Smooth muscle cell (in vitro differentiated cells): ENCODE data around the gene NKAPD1. TPM values are rescaled to one million over a fixed set of nuclear protein-coding genes. Genes with fewer than 3 reads are reported as not detected.
"Not testable (repeated sequence)": the region's sequence is repeated elsewhere in the genome, so short reads cannot be mapped to it uniquely, and the experiment has no call there.

Experiments
- DNase-seq: peaks from one replicate; lab custom pipeline; 2025; ENCODE audit not compliant: unreplicated experiment; lab: John Stamatoyannopoulos, UW
- H2AFZ ChIP-seq: fragments of 200-600 bp; sonication (generic); 2 replicates; pipeline ENCODE4 v1.6.0; 2016; ENCODE audit warnings: antibody characterized with exemption, low read depth, mild to moderate bottlenecking
- H3F3A ChIP-seq: fragments of 200-600 bp; sonication (generic); 2 replicates; pipeline ENCODE4 v1.6.0; 2017; ENCODE audit warnings: antibody characterized with exemption, low read depth
- H3K27ac ChIP-seq: fragments of 200-600 bp; sonication (generic); 2 replicates; pipeline ENCODE4 v1.5.1; 2016; ENCODE audit warnings: low read depth, mild to moderate bottlenecking
- H3K27me3 ChIP-seq: fragments of 200-600 bp; sonication (generic); 2 replicates; pipeline ENCODE4 v1.6.1; 2016; ENCODE audit warnings: low read depth, mild to moderate bottlenecking
- H3K36me3 ChIP-seq: fragments of 200-600 bp; sonication (generic); 2 replicates; pipeline ENCODE4 v1.5.1; 2016; ENCODE audit warnings: low read depth
- H3K4me1 ChIP-seq: fragments of 200-600 bp; sonication (generic); 2 replicates; pipeline ENCODE4 v1.5.1; 2016; ENCODE audit warnings: low read depth
- H3K4me2 ChIP-seq: fragments of 200-600 bp; sonication (generic); 2 replicates; pipeline ENCODE4 v1.6.0; 2016; ENCODE audit warnings: mild to moderate bottlenecking
- H3K4me3 ChIP-seq: fragments of 200-600 bp; sonication (generic); 2 replicates; pipeline ENCODE4 v1.5.1; 2016; ENCODE audit warnings: mild to moderate bottlenecking
- H3K79me2 ChIP-seq: fragments of 200-600 bp; sonication (generic); 2 replicates; pipeline ENCODE4 v1.6.0; 2016; ENCODE audit warnings: low read depth, mild to moderate bottlenecking
- H3K9ac ChIP-seq: fragments of 200-600 bp; sonication (generic); 2 replicates; pipeline ENCODE4 v1.6.0; 2016; ENCODE audit warnings: low read depth
- H3K9me3 ChIP-seq: fragments of 200-600 bp; sonication (generic); replicated peaks from 2 replicates; pipeline ENCODE4 v1.5.1; 2016; ENCODE audit warnings: low read depth
- H4K20me1 ChIP-seq: fragments of 200-600 bp; sonication (generic); 2 replicates; pipeline ENCODE4 v1.6.0; 2016; ENCODE audit warnings: low read depth
- CTCF ChIP-seq: fragments of 200-600 bp; sonication (generic); IDR thresholded peaks from 2 replicates; pipeline ENCODE4 v1.5.1; 2017; ENCODE audit warnings: borderline replicate concordance, mild to moderate bottlenecking, antibody characterized with exemption; ENCODE audit not compliant: insufficient read depth, poor library complexity, severe bottlenecking
- WGBS: methylation state at CpG from one replicate; pipeline ENCODE4 v1.1.7; 2016; ENCODE audit warnings: low lambda C conversion rate; 5-methylcytosine and 5-hydroxymethylcytosine counted together
- polyA plus RNA-seq: library from polyadenylated mRNA; unstranded; fragments of >200 nt; fragmentation: Nextera tagmentation; extraction: Ambion mirVana; gene quantifications from 2 replicates; pipeline ENCODE4 v1.2.1, GENCODE V29; 2016
- total RNA-seq: library from RNA; depleted of rRNA; stranded (reverse); fragments of >200 nt; gene quantifications from 2 replicates; pipeline ENCODE4 v1.2.3, GENCODE V29; 2014

NKAPD1 gene
- total and polyA plus RNA-seq, 2 experiments from 2014 or later: 16.2 to 19.9 TPM

GRCh38 chr11:112042961-112043304 lies 31.2 kb upstream of the NKAPD1 start:
- Histone ChIP-seq H3K4me2 (no peak overlapping the region), H3K27me3 (no peaks in the 10 kb centered on the region), H2AFZ (no peak overlapping the region), H3K4me1 (no peaks in the 10 kb centered on the region), H3K79me2 (no peaks in the 10 kb centered on the region), H3K9ac (no peak overlapping the region), H3K36me3 (peaks cover 39% of the 10 kb centered on the region), H4K20me1 (no peaks in the 10 kb centered on the region), H3K4me3 (no peak overlapping the region), H3K27ac (no peak overlapping the region), H3K9me3 (no peaks in the 10 kb centered on the region), H3F3A (no peaks in the 10 kb centered on the region)
- no peak for TF ChIP-seq CTCF
- no peak for DNase-seq
- WGBS: 98% methylated on average over 2 of the region's 2 CpGs

- no peak for DNase-seq
- Histone ChIP-seq H3K4me1 (no peaks in the 10 kb centered on the region), H3K27me3 (no peaks in the 10 kb centered on the region), H2AFZ (no peak overlapping the region), H3K27ac (no peak overlapping the region), H3K36me3 (peaks cover 37% of the 10 kb centered on the region), H3K79me2 (peaks cover 5% of the 10 kb centered on the region), H3K9me3 (no peaks in the 10 kb centered on the region), H3K4me2 (no peak overlapping the region), H4K20me1 (no peaks in the 10 kb centered on the region), H3K4me3 (no peak overlapping the region), H3F3A (no peaks in the 10 kb centered on the region), H3K9ac (no peak overlapping the region)
- WGBS: 95% methylated on average over 4 of the region's 4 CpGs
- TF ChIP-seq CTCF: no peak
Observed at GRCh38 chr11:112044961-112045360, 29.1 kb upstream of the NKAPD1 start.

- not testable (repeated sequence) for H3K27ac ChIP-seq, H3F3A ChIP-seq, H4K20me1 ChIP-seq, H3K9ac ChIP-seq, H3K9me3 ChIP-seq, DNase-seq, H3K4me3 ChIP-seq, H3K79me2 ChIP-seq, H3K4me1 ChIP-seq, H3K27me3 ChIP-seq, H3K4me2 ChIP-seq, H2AFZ ChIP-seq
- 94% methylated on average over 2 of the region's 2 CpGs for whole genome bisulfite sequencing
- peaks cover 44% of the 10 kb centered on the region for H3K36me3 ChIP-seq
Observed at GRCh38 chr11:112046647-112047046, 27.5 kb upstream of the NKAPD1 start.

DNA sequence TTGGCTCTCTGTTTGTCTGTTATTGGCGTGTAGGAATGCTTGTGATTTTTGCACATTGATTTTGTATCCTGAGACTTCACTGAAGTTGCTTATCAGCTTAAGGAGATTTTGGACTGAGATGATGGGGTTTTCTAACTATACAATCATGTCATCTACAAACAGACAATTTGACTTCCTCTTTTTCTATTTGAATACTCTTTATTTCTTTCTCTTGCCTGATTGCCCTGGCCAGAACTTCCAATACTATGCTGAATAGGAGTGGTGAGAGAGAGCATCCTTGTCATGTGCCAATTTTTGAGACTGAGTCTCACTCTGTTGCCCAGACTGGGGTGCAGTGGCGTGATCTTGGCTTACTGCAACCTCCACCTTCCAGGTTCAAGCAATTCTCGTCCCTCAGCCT lies 25.8 kb upstream of the NKAPD1 start:
- not testable (repeated sequence) for H3K27me3 ChIP-seq, H3K9me3 ChIP-seq, H2AFZ ChIP-seq, H3K79me2 ChIP-seq, DNase-seq, H3K27ac ChIP-seq, H3K4me2 ChIP-seq, H4K20me1 ChIP-seq, H3K4me3 ChIP-seq, H3F3A ChIP-seq, H3K9ac ChIP-seq, H3K4me1 ChIP-seq
- H3K36me3 ChIP-seq: peaks cover 53% of the 10 kb centered on the region
- WGBS: 97% methylated on average over 3 of the region's 3 CpGs

DNA sequence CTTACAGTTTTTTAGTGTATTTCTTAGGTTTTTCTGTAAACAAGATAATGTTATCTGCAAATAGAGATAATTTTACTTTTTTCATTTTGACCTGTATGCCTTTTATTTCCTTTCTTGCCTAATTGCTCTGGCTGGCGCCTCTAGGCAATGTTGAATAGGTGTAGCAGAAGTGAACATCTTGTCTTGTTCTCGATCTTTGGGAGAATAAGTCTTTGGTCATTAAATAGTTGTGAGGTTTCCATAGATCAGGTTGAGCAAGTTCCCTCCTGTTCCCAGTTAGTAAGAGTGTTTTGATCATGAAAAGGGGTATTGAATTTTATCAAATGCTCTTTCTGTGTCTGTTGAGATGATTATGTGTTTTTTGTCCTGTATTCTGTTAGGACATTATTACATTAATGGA lies 24.3 kb upstream of the NKAPD1 start:
- peaks cover 47% of the 10 kb centered on the region for H3K36me3 ChIP-seq
- no peaks in the 10 kb centered on the region for H3K27me3 ChIP-seq

More for the DNA sequence above, 24.3 kb upstream of the NKAPD1 start:
- peaks cover 14% of the 10 kb centered on the region for H3K79me2 ChIP-seq
- H3K9me3 ChIP-seq: no peaks in the 10 kb centered on the region
- no peak for DNase-seq
- TF ChIP-seq CTCF: no peak
- no peaks in the 10 kb centered on the region for H4K20me1 ChIP-seq
- WGBS: 49% methylated on average over 2 of the region's 2 CpGs
- no peaks in the 10 kb centered on the region for H3K4me1 ChIP-seq
- H3K27ac ChIP-seq: no peak overlapping the region
- no peak overlapping the region for H3K4me3 ChIP-seq
- no peaks in the 10 kb centered on the region for H3F3A ChIP-seq
- no peak overlapping the region for H3K9ac ChIP-seq
- no peak overlapping the region for H3K4me2 ChIP-seq
- no peak overlapping the region for H2AFZ ChIP-seq
